WTC11 (cell line): ENCODE measurements around the gene GRAMD1B. TPM values are rescaled to one million over a fixed set of nuclear protein-coding genes. Genes with fewer than 3 reads are reported as not detected.

Experiments
- ATAC-seq: fragments of 200-7000 bp; cut with Tn5 transposase; 2 replicates; pipeline ENCODE4 v1.10.0; 2021; ENCODE audit warnings: mild to moderate bottlenecking, moderate library complexity
- CTCF ChIA-PET: fragments of 300-600 bp; sonication (Branson Sonifier 250); formaldehyde crosslinking; loops from one replicate; lab custom pipeline; 2021; ENCODE audit warnings: antibody characterized with exemption; lab: Charles Lee
- POLR2A ChIA-PET: fragments of 350-600 bp; sonication (Branson Sonifier 250); formaldehyde crosslinking; loops from one replicate; lab custom pipeline; 2021; ENCODE audit warnings: antibody characterized with exemption; lab: Charles Lee
- DNase-seq: peaks from one replicate; pipeline ENCODE4 v3.0.0; 2021; ENCODE audit warnings: low spot score
- H3K27ac Mint-ChIP-seq: 2 replicates; pipeline ENCODE4 v1.8.0; 2021; ENCODE audit warnings: mixed read lengths
- H3K27me3 Mint-ChIP-seq: 2 replicates; pipeline ENCODE4 v1.8.0; 2021; ENCODE audit warnings: low read depth, mild to moderate bottlenecking, moderate library complexity, mixed read lengths
- H3K36me3 Mint-ChIP-seq: 2 replicates; pipeline ENCODE4 v1.8.0; 2021; ENCODE audit warnings: mixed read lengths
- H3K4me1 Mint-ChIP-seq: 2 replicates; pipeline ENCODE4 v1.8.0; 2022; ENCODE audit warnings: mixed read lengths
- H3K4me3 Mint-ChIP-seq: 2 replicates; pipeline ENCODE4 v1.8.0; 2021; ENCODE audit warnings: mild to moderate bottlenecking, moderate library complexity, mixed read lengths
- H3K9me3 Mint-ChIP-seq: 2 replicates; pipeline ENCODE4 v1.8.0; 2021; ENCODE audit warnings: mixed read lengths
- ARID4B ChIP-seq: sonication (generic); formaldehyde crosslinking; IDR thresholded peaks from 2 replicates; pipeline ENCODE4 v1.8.0; 2023; ENCODE audit warnings: missing genetic modification reagents, mild to moderate bottlenecking, borderline replicate concordance
- CBFB ChIP-seq: sonication (generic); formaldehyde crosslinking; IDR thresholded peaks from 2 replicates; pipeline ENCODE4 v1.8.1; 2022; ENCODE audit warnings: mild to moderate bottlenecking, low read depth, missing genetic modification reagents
- GABPB1 ChIP-seq: sonication (generic); formaldehyde crosslinking; IDR thresholded peaks from 2 replicates; pipeline ENCODE4 v1.8.1; 2023; ENCODE audit warnings: mild to moderate bottlenecking, missing genetic modification reagents
- HMGA2 ChIP-seq: fragments of 250-450 bp; sonication (Bioruptor Pico); IDR thresholded peaks from 2 replicates; pipeline ENCODE4 v1.4.0; 2021; ENCODE audit warnings: mild to moderate bottlenecking, moderate library complexity
- IRF2 ChIP-seq: sonication (generic); formaldehyde crosslinking; IDR thresholded peaks from 2 replicates; pipeline ENCODE4 v1.8.0; 2022; ENCODE audit warnings: low read depth, missing genetic modification reagents, borderline replicate concordance
- JAZF1 ChIP-seq: fragments of 250-450 bp; sonication (Bioruptor Pico); IDR thresholded peaks from 2 replicates; pipeline ENCODE4 v1.9.0; 2021; ENCODE audit warnings: moderate library complexity, mild to moderate bottlenecking, inconsistent platforms
- MYBL2 ChIP-seq: sonication (generic); formaldehyde crosslinking; IDR thresholded peaks from 2 replicates; pipeline ENCODE4 v1.8.1; 2023; ENCODE audit warnings: mild to moderate bottlenecking, moderate library complexity, missing genetic modification reagents
- NFATC4 ChIP-seq: fragments of 250-450 bp; sonication (Bioruptor Pico); IDR thresholded peaks from 2 replicates; pipeline ENCODE4 v1.9.0; 2021; ENCODE audit warnings: mild to moderate bottlenecking
- NFE2L1 ChIP-seq: sonication (generic); formaldehyde crosslinking; IDR thresholded peaks from 2 replicates; pipeline ENCODE4 v1.8.1; 2023; ENCODE audit warnings: missing genetic modification reagents
- NR3C1 ChIP-seq: sonication (generic); formaldehyde crosslinking; conservative IDR thresholded peaks from 2 replicates; pipeline ENCODE4 v1.8.1; 2023; ENCODE audit warnings: low read depth, mild to moderate bottlenecking, missing genetic modification reagents
- TCF7 ChIP-seq: sonication (generic); formaldehyde crosslinking; IDR thresholded peaks from 2 replicates; pipeline ENCODE4 v1.8.0; 2022; ENCODE audit warnings: mild to moderate bottlenecking, low read depth, missing genetic modification reagents, moderate library complexity
- ZNF121 ChIP-seq: sonication (generic); formaldehyde crosslinking; IDR thresholded peaks from 2 replicates; pipeline ENCODE4 v1.8.0; 2023; ENCODE audit warnings: missing genetic modification reagents
- ZNF219 ChIP-seq: sonication (generic); formaldehyde crosslinking; IDR thresholded peaks from 2 replicates; pipeline ENCODE4 v1.8.0; 2023; ENCODE audit warnings: missing genetic modification reagents, mild to moderate bottlenecking, borderline replicate concordance
- ZNF416 ChIP-seq: fragments of 250-450 bp; sonication (Bioruptor Pico); IDR thresholded peaks from 2 replicates; pipeline ENCODE4 v1.9.0; 2021; ENCODE audit warnings: mild to moderate bottlenecking, inconsistent platforms
- total RNA-seq: library from RNA; stranded (reverse); gene quantifications from 3 replicates; pipeline ENCODE4 v1.2.3, GENCODE V29; 2021
- TF ChIP-seq, protein P1 (sequence below): fragments of 250-450 bp; sonication (Bioruptor Pico); conservative IDR thresholded peaks from 2 replicates; pipeline ENCODE4 v1.9.0; 2021; ENCODE audit warnings: mild to moderate bottlenecking
- TF ChIP-seq, protein P2 (sequence below): sonication (generic); formaldehyde crosslinking; IDR thresholded peaks from 2 replicates; pipeline ENCODE4 v1.8.0; 2022; ENCODE audit warnings: mild to moderate bottlenecking, missing genetic modification reagents
- TF ChIP-seq, protein P3 (sequence below): sonication (generic); formaldehyde crosslinking; IDR thresholded peaks from 2 replicates; pipeline ENCODE4 v1.8.1; 2023; ENCODE audit warnings: mild to moderate bottlenecking, missing genetic modification reagents, moderate library complexity
- TF ChIP-seq, protein P4 (sequence below): sonication (generic); formaldehyde crosslinking; IDR thresholded peaks from 2 replicates; pipeline ENCODE4 v1.8.1; 2022; ENCODE audit warnings: low read depth, mild to moderate bottlenecking, moderate library complexity, missing genetic modification reagents, borderline replicate concordance

Gene GRAMD1B
- total RNA-seq, 1 experiment from 2014 or later, result 31.5 TPM

GRCh38 chr11:123573286-123573685 is 143.2 kb downstream of the GRAMD1B start:
- CTCF ChIA-PET, result interaction anchor here (0.7 to 5.1 kb wide), 7 partner anchors 12 to 377 kb away, joined by 3 to 21 read pairs (median 3); no protein-coding TSS in a partner anchor
- Mint-ChIP-seq H3K4me1 (peaks cover 68% of the 10 kb centered on the region), H3K27me3 (no peaks in the 10 kb centered on the region), H3K4me3 (no peak overlapping the region)
- POLR2A ChIA-PET, result no interaction called here
- TF ChIP-seq, protein P1, sequence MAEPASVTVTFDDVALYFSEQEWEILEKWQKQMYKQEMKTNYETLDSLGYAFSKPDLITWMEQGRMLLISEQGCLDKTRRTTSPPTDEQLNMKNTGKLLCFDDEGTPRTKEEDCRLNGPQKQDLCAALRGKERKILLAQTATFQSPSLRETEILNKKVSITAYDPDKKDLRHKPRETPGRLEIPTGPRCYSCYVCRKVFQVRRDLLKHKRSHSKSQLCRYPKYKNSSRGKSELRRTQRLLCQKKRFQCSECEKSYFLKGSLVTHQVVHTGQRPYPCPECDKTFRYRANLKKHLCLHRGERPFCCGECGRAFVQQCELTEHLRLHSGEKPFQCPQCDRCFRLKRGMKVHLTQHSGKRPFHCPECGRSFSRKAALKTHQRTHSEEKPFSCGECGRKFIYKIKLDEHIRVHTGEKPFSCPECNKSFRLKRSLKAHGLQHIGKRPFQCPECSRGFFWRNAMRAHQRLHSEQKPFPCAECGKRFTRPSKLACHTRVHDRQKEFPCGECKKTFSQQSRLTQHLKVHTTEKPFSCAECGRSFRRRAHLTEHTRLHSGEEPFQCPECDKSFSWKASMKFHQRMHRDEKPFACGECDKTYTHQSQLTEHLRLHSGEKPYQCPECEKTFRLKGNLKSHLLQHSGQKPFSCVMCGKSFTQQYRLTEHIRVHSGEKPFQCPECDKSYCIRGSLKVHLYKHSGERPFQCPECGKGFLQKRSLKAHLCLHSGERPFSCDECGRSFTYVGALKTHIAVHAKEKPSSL (CRISPR knock-in tag), result no peak
- TF ChIP-seq IRF2, result no peak
- no peak for TF ChIP-seq ARID4B (CRISPR knock-in tag)
- TF ChIP-seq, all 79 proteins: peak for 0
- DNase-seq (no peak), ATAC-seq (no peak)
- Mint-ChIP-seq H3K9me3 (no peaks in the 10 kb centered on the region), H3K36me3 (no peaks in the 10 kb centered on the region), H3K27ac (no peak overlapping the region)

DNA sequence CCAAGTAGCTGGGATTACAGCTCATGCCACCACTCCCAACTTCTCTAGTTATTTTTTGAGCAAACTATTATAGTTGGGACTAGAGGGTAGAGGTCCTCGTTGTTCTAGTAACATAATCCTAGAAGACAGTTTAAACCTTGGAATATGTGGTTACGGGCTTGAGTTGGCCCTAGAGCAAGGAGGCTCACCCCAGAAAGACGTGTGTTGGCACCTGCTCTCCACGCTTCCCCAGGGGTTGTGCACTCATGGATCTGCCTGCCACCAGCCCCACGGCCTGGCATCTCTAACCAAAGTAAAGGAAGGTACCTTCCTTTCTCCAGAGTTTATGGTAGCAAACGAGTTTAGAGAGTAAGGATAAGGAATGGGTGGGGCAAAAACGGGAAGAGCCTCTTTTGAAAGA is 145.4 kb downstream of the GRAMD1B start:
- TF ChIP-seq NFE2L1 (CRISPR knock-in tag) (no peak), TCF7 (CRISPR knock-in tag) (no peak), HMGA2 (CRISPR knock-in tag) (no peak), NR3C1 (CRISPR knock-in tag) (no peak), JAZF1 (no peak), GABPB1 (no peak), ZNF219 (CRISPR knock-in tag) (no peak), ZNF416 (no peak), ZNF121 (CRISPR knock-in tag) (no peak), ARID4B (CRISPR knock-in tag) (no peak), MYBL2 (CRISPR knock-in tag) (no peak), NFATC4 (CRISPR knock-in tag) (no peak), CBFB (no peak)
- TF ChIP-seq, protein P2, sequence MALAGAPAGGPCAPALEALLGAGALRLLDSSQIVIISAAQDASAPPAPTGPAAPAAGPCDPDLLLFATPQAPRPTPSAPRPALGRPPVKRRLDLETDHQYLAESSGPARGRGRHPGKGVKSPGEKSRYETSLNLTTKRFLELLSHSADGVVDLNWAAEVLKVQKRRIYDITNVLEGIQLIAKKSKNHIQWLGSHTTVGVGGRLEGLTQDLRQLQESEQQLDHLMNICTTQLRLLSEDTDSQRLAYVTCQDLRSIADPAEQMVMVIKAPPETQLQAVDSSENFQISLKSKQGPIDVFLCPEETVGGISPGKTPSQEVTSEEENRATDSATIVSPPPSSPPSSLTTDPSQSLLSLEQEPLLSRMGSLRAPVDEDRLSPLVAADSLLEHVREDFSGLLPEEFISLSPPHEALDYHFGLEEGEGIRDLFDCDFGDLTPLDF, result no peak
- TF ChIP-seq, protein P3, sequence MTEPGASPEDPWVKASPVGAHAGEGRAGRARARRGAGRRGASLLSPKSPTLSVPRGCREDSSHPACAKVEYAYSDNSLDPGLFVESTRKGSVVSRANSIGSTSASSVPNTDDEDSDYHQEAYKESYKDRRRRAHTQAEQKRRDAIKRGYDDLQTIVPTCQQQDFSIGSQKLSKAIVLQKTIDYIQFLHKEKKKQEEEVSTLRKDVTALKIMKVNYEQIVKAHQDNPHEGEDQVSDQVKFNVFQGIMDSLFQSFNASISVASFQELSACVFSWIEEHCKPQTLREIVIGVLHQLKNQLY, result no peak
- TF ChIP-seq, protein P4, sequence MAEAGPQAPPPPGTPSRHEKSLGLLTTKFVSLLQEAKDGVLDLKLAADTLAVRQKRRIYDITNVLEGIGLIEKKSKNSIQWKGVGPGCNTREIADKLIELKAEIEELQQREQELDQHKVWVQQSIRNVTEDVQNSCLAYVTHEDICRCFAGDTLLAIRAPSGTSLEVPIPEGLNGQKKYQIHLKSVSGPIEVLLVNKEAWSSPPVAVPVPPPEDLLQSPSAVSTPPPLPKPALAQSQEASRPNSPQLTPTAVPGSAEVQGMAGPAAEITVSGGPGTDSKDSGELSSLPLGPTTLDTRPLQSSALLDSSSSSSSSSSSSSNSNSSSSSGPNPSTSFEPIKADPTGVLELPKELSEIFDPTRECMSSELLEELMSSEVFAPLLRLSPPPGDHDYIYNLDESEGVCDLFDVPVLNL (CRISPR knock-in tag), result no peak
- TF ChIP-seq, all 79 proteins: peak for 0
- H3K27me3 Mint-ChIP-seq, result no peaks in the 10 kb centered on the region
- H3K27ac Mint-ChIP-seq, result no peak overlapping the region
- H3K4me3 Mint-ChIP-seq, result no peak overlapping the region
- no peaks in the 10 kb centered on the region for H3K36me3 Mint-ChIP-seq
- no peaks in the 10 kb centered on the region for H3K9me3 Mint-ChIP-seq
- no peak for DNase-seq
- no peak for ATAC-seq
- H3K4me1 Mint-ChIP-seq, result peaks cover 54% of the 10 kb centered on the region
- ChIA-PET POLR2A (no interaction called here), CTCF (interaction anchor here (1.3 to 2.2 kb wide), 7 partner anchors 9 to 168 kb away, joined by 3 to 50 read pairs (median 16); no protein-coding TSS in a partner anchor)
